SK-N-MC (cell line): ENCODE data around the gene TEAD1.

Experiments used
- EZH2 ChIP-seq: fragments of 200-600 bp; sonication (generic); IDR thresholded peaks from one replicate; pipeline ENCODE4 v1.6.1; 2017; ENCODE audit warnings: antibody characterized with exemption
- POLR2AphosphoS5 ChIP-seq: IDR thresholded peaks from 2 replicates; pipeline ENCODE4 v1.6.1; 2012; ENCODE audit warnings: mild to moderate bottlenecking, low read depth, low read length, borderline replicate concordance

- TF ChIP-seq EZH2 = no peak
- no peak for TF ChIP-seq POLR2AphosphoS5
Measured at GRCh38 chr11:12657336-12657735, 16.9 kb upstream of the TEAD1 start.
